GM21423 (cell line): Measurements from ENCODE around the gene ANTXR1.

Experiments used
- ATAC-seq: cut with Tn5 transposase; IDR thresholded peaks from one replicate; pipeline ENCODE4 v1.9.1; 2021; ENCODE audit warnings: mild to moderate bottlenecking, moderate library complexity; ENCODE audit not compliant: unreplicated experiment

The ANTXR1 gene

GRCh38 chr2:69001879-69002278 is 11.1 kb upstream of the ANTXR1 start:
- no peak for ATAC-seq

GRCh38 chr2:69003731-69004130 is 9.2 kb upstream of the ANTXR1 start:
- no peak for ATAC-seq

- ATAC-seq, result no peak
These were observed 5.8 kb upstream of the ANTXR1 start for GRCh38 chr2:69007169-69007568.

GRCh38 chr2:69007603-69008002 is 5.4 kb upstream of the ANTXR1 start:
- no peak for ATAC-seq

- ATAC-seq, result no peak
These were observed 2.4 kb upstream of the ANTXR1 start for GRCh38 chr2:69010437-69011194.

- ATAC-seq, result no peak
These were observed 1.3 kb upstream of the ANTXR1 start for GRCh38 chr2:69011611-69012157.

GRCh38 chr2:69012310-69013141 is 453 bp upstream of the ANTXR1 start:
- no peak for ATAC-seq

DNA sequence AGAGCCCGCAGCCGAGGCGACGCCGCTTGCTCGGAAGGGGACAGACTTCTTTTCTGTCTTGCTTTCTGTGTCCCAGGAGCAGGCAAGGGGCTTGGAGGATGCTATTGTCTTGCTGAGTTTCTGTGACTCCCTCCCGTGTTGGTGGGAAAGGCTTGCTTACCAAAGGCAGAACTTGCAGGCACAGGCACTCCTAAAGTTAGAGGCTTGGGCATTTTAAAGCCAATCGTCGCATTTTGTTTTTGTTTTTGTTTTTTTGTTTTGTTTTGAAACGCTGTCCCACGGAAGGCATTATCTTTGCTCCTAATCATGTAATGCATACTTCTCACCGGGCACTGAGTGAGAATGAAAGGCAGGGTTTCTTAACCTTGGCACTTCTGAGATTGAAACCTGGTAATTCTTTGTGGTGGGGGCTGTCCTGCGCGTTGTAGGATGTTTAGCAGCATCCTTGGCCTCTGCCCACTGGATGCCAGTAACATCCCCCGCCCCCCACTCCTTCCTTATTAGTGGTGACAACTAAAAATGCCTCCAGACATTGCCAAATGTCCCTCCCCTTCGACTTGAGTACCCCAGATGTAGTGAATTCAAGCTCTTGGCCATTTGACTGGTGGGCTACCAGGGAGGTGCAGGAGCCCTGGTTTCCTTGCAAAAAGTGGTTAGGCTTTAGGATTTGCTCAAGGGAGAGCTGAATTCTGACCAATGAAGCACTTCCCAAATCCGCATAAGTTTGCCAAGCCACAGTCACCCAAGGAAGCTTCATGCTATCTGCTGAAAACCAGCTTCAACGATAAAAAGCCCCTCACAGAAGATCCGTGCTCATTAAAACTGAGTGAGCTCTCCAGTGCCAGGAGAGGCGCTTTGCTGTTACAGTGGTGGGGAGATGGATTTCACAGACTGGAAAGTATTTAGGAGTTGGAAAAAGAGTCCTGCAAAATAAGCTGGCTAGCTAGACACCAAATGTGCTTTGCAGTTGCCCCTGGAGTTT is 1.2 kb downstream of the ANTXR1 start:
- no peak for ATAC-seq

DNA sequence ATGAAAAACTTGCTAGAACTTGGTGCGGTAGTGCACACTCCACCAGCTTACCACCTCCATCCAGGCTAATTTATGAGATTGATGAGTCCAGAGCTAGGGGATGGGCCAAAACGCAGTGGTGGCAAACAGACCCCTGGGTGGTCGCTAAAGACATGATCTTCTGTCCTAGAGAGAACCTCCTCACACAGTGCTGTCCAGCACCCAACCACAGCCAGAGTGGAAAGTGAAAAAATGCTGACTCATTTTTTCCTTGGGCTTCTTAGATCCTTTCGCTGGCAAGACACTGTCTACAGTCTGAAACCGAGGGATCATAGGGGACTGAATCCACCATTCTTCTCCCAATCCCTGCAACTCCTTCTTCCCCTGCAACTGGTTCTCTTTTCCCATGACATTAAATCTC is 4.1 kb downstream of the ANTXR1 start:
- no peak for ATAC-seq

GRCh38 chr2:69017835-69018234 is 4.9 kb downstream of the ANTXR1 start:
- no peak for ATAC-seq

DNA sequence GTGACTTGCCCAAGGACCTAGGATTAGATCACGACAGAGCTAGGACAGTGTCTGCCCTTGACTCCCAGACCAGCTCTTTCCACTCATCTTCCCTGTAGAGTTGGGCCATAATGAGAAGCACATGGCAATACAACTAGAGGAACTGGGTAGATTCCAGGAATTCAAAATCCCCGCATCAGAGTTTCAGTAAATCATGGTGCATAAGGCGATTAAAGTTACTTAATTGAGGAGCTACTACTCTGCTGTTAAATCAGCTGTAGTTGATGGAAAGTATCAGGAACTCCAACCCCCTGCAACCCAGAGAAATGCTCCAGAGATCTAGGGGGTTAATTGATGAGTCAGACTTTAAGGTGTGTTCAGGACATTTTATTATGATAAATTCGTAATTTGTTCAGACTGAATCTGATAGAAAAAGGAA is 5.7 kb downstream of the ANTXR1 start:
- no peak for ATAC-seq

DNA sequence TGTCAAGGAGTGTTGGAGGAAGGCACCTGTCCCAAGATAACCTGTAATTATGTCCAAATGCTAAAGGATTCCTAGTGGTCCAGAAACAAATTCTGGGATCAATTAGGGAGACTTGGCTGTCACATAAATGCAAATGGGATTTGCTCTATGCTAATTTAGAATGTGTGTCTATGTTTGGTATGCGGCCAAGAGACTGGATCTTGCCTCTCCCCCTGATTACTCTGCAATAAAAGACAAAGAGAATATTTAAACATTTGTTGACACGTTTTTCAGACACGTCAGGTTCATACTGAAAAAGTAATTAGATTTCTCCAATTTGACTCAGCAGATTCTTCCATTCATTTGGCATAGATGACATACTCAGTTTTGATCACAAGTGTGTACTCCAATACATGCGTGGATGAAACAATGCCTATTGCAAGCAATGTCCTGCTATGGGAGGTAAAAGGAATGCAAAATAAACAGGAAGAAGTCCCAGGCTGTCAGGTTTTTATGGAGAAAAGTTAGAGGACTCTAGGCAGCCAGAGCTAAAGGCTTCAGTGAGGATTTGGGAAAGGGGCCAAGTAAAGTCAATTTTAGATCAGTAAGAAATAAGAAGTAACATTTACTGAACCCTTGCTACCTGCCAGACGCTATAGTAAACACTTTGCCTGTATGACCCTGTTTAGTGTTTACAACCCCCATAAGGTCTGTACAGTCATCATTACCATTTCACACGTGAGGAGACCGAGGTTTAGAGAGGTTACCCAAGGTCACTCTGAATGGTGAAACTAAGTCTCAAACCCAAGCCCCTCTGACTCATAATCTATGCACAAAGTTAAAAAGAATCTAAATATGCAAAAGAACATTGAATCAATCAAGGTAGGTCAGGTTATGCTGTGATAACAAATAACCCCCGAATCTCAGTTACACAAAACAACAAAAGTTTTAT is 7.8 kb downstream of the ANTXR1 start:
- no peak for ATAC-seq

- no peak for ATAC-seq
These were observed 8.7 kb downstream of the ANTXR1 start for GRCh38 chr2:69021727-69022126.

GRCh38 chr2:69022548-69022947 is 9.6 kb downstream of the ANTXR1 start:
- no peak for ATAC-seq

GRCh38 chr2:69023236-69023635 is 10.3 kb downstream of the ANTXR1 start:
- ATAC-seq, result no peak

DNA sequence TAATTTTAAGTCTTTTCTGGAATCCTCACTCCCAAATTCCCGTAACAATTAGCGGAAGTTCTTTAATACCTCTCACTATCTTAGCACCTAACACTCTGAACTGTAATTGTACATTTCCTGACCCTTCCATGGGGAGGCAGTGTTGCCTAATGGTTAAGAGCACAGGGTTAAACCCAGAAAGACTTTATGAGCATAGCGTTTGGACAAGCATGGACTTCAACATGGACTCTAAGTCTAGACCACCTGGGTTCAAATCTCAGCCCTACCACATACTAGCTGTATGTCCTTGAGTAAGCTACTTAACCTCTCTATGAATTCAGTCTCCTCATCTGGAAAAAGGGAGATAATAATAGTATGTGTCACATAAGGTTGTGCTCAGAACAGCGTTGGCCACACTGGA is 13.0 kb downstream of the ANTXR1 start:
- no peak for ATAC-seq

DNA sequence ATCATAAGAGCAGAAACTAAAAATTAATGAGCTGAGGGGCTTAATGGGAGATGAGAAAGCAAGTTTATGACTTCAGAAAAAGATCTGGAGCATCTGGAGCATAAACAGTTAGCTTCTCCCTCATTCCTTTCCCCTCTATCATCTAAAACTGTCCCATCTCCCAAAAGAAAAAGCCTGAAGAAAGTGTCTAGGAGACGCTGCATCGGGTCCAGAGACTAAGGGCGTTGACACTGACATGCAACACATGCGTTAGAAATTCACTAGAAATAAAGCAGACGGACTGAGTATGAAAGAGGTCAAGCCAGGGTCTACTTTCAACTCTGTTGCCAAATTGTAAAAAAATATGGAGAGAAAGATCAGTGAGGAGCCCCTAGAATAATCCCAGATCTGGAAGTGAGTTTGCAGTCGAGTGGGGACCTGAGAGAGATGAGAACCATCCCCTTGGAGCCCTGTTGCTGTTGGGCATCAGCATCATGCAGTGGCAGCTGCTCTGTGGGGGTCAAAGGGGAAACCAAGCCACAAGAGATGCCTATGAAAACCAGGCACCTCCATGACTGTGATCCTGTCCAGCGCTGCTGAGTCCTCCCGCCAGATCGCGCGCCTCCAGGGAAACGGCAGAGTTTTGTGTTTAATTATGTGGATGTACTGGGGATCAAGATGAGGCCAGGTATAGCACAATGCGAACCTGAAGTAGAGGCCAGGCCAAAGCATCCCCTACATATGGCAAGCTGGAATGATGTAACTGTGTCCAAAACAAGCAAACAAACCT is 13.9 kb downstream of the ANTXR1 start:
- ATAC-seq, result no peak

- ATAC-seq, result no peak
These were observed 17.9 kb downstream of the ANTXR1 start for GRCh38 chr2:69030800-69031428.
